NOMO-1 (cell line): ENCODE data around the gene PRKAG1.
A peak's percentile ranks its signal among the peaks of the same experiment; 100 is the strongest.
"Not testable (repeated sequence)": the region's sequence is repeated elsewhere in the genome, so short reads cannot be mapped to it uniquely, and the experiment has no call there.

Experiments used
- DNase-seq, 2 experiments: peaks; one replicate each; lab custom pipeline; 2025; ENCODE audit not compliant: unreplicated experiment in 2 of 2; lab: John Stamatoyannopoulos, UW

PRKAG1 gene

DNA sequence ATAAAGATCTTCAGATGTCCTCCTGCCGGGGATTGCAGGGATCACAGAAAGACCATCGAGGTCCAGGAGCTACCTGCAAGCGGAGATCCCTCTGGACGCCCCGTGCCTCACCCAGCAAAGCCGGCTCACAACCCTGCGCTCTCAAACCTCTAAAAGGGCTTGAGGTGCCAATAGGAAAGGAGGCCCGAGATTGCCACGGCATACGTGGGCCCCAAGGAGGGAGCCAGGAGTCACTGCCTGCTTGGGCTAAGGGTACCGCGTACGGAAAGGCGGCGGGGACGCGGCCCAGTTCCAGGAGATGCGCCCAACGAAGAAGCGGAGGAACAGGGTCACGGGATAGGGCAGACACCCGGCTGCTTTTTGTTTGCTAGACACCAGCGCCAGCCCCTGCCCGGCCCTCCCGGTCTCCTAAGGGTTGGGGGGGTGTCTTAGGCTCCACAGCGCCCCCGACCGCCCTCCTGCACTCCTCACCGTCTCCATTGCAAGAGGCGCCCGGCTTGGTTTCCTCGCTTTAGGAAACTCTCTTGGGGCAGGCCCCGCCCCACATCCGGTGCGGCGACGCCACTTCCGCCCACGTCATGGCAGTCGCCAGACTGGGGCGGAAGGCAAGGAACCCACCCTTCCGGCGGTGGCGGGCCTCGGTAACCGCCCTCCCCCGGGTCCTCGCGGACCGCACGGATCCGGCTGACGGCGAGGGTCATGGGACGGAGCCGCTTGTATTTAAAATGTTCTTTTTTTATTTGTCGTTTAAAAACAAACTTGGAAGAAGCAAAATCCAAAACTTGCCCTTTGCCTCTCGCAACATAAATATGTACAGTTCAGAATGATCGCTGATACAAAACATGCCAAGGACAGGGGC lies at the start of gene PRKAG1:
Gene PRKAG1, minus strand, starts transcription at position 516 of the 859 bp plus-strand sequence. Its CDS starts 36 bp downstream, at position 480.
- peak; percentile 96 to 98 for DNase-seq

- no peak for DNase-seq
These were observed 47.5 kb upstream of the PRKAG1 start for GRCh38 chr12:49066120-49066519.

GRCh38 chr12:49064767-49065152 lies 46.2 kb upstream of the PRKAG1 start:
- no peak for DNase-seq

DNA sequence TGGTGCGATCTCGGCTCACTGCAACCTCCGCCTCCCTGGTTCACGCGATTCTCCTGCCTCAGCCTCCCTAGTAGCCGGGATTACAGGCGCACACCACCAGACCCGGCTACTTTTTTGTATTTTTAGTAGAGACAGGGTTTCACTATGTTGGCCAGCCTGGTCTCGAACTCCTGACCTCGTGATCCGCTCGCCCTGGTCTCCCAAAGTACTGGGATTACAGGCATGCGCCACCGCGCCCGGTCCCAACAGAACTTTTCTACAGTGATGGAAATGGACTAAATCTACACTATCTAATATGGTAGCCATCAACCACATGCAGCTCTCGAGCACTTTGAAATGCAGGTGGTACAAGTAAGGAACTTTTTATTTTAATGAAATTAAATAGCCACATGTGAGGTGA lies 43.3 kb upstream of the PRKAG1 start:
- DNase-seq = not testable (repeated sequence)

DNA sequence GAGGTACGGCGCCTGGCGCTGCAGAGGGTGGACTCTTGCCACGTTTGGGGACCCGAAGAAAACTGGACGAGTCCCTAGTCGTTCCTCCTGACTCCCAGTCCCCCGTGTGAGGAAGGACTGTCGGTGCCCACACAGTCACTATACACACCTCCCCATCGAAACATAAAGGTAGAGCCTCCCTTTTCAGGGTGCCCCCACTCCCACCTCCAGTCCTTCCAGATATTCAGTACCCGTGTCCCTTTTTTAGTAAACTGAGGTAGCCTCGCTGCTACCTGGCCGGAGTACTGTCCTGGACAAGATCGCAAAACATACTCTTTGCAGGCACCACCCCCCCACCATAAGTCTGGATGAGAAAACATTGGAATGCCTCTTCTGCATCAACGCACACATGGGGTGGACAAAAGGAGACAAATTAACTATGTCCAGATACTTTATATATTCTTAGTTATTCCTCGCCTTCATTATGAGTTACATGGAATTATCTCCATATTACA lies 42.6 kb upstream of the PRKAG1 start:
- DNase-seq = no peak

DNA sequence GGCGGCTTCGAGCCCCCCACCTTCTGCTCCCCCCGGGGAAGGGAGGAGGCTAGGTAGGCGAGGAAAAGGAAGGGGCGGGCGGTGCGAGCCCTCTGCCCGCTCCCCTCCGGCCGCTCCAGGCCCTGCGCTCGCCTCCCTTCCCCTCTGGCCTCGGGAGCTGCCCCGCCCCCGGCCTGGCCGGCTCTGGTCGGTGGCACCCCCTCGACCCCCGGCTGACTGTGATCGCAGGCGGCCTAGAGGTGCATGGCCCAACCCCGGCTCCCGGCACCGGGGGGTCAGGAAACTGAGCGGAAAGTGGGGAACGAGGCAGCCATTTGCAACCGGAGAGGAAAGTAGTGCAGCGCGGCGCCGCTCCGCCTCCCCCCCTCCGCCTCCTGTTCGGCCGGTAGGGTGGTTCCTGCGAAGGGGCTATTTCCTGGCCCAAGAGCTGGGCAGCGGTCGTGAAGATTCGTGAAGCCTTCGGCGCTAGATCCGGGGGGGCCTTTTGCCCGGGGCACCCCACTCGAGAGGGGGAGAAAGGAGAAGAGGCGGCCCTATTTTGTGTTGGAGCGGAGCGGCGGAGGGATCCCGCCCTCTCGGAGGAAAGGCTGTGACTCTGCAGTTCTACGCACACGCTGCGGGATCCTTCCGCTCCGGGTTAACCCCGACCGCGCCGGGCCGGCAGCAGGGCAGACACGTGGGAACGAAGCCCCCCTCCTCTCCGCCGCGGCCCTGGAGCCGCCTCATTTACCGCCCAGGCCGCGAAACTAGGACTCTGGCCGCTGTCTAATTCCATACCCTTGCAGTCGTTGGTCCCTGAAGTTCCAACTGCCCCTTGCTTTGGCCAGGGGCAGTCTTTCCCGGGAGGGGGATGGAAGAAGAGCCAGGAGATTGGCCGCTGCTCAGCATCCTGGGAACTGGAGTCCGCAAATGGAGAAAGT lies 41.9 kb upstream of the PRKAG1 start, which contains the start of gene KMT2D:
Gene KMT2D, minus strand, starts transcription at position 558 of the 920 bp plus-strand sequence. CDS start 5,470 bp downstream, outside the sequence.
- peak; percentile 84 to 86 for DNase-seq

GRCh38 chr12:49059299-49060171 lies 41.0 kb upstream of the PRKAG1 start:
- DNase-seq = peak in 1 of 2 experiments; percentile 7

- no peak for DNase-seq
These were observed 40.4 kb upstream of the PRKAG1 start for GRCh38 chr12:49059045-49059298.

GRCh38 chr12:49058366-49059044 lies 39.9 kb upstream of the PRKAG1 start:
- DNase-seq = no peak

DNA sequence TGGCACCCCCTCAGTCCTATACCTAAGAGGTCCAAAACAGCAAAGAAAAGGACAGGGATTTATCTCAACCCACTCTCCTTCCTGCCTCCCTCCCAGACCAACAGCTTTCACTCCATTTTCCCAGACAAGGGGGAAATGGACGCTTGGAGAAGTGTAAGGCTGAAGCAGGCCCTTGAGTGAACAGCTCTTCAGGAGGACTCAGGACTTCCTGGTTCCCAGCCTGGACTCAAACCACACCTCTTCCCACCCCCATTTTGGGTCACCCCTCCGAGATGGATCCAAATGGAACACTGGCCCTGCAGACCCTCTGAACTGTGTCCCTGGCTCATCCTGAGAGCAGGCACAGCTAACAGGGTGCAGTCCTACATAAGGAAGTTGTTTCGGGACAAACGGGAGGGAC lies 39.3 kb upstream of the PRKAG1 start:
- DNase-seq = peak in 1 of 2 experiments; percentile 9

DNA sequence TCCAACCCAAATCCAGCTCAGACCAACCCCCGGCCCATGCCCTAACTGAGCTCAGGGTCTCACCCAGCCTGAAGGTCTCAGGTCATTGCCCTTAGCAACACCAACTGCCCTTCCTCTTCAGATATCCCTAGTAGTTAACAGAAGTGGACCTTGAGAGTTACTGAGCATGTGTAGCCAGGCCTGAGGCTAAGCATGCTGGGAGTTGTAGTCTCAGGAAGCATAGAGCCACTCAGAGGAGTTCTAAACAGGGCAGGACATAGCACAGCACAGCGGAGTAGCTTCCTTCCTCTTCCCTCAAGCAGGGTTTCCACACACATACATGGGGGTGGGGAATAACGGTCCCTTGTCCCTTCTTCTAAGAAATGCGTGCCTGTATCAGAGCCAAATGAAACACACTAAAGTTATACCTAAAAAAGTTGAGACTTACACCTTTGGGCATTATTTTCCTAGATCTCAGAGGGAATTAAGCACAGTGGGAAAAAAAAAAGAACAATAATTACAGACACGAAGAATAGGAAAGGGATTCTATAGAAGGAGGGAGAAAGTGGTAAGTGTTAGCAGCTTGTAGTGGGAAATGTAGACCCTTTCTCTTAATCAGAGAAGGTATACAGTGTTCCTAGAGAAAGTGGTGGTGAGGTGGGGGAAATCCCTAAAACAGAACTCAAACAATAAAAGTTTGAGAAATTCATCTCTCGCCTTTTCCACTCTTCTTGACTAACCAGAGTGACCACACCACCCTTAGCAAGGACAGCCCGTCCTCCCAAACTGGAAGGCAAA lies 37.6 kb upstream of the PRKAG1 start:
- peak; percentile 84 to 95 for DNase-seq

DNA sequence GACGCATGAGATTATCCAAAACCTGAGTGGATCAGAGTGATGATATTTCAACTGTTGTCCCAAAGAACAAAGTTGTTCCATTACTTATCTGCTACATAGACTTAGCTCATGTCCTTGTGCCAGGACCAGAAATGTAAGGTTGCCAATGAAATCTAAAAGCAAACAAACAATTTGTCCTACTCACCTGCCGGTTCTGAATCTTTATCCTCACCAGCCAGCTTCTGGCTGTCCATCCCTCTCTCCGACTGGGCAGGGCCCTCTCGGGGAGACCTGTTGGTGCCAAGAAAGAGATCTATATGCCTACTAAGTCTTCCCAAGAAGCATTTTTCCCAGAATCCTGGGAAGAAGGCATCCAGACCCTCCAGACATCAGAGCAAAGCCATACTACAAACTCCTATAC lies 36.5 kb upstream of the PRKAG1 start:
- DNase-seq = no peak

GRCh38 chr12:49054524-49054923 lies 35.9 kb upstream of the PRKAG1 start:
- DNase-seq = no peak

DNA sequence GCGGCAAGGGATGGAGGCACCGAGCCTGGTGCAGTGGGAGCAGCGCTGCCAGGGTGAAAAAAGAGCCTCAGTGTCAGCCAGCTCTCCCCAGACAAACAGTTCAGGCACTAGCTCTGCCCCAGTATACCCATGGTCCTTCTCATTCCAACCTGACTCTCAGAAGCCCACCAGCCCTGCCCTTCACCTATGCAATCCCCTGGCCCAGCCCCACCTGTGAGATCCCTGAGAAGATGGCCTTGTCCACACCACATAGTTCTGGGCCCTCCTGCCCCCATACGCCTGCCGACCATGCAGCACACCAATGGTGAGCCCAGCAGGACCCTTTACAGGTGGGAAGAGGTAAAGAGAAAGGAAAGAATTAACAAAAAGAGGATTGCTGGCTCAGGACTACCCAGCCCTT lies 35.5 kb upstream of the PRKAG1 start:
- DNase-seq = no peak

- no peak for DNase-seq
These were observed 34.1 kb upstream of the PRKAG1 start for GRCh38 chr12:49052451-49053208.

DNA sequence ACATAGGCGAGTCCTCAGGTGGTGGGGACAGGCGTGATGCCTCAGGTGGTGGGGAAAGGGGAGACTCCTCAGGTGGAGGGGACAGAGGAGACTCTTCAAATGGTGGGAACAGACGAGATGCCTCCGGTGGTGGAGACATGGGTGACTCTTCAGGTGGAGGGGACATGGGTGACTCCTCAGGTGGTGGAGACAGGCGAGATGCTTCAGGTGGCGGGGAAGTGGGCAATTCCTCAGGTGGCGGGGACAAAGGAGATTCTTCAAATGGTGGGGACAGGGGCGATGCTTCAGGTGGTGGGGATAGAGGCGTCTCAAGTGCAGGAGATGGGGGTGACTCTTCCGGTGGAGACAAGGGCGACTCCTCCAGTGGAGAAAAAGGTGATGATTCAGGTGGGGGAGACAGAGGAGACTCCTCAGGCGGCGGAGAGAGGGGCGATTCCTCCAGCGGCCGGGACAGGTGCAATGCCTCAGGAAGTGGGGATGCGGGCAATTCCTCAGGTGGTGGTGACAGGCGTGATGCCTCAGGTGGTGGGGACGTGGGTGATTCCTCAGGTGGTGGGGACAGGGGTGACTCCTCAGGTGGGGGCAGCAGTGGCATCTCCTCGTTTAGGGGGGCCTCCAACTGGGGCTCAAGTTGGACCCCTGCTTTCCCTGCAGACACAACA lies 33.3 kb upstream of the PRKAG1 start:
- no peak for DNase-seq

DNA sequence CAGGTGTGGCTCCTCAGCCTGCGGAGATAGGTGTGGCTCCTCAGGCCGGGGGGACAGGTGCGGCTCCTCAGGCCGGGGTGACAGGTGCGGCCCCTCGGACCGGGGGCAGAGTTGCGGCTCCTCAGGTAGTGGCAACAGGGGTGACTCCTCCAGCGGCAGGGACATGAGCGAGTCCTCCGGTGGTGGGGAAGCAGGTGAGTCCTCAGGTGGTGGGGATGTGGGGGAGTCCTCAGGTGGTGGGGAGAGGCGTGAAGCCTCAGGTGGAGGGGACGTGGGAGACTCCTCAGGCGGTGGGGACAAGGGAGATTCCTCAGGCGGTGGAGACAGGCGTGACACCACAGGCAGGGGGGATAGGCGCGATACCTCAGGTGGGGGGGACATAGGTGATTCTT lies 32.8 kb upstream of the PRKAG1 start:
- DNase-seq = no peak
